Activated T-cell treated with anti-CD3 and anti-CD28 coated beads for 48 hours (primary cell): Measurements from ENCODE around the gene ATG9B.
"Not testable (repeated sequence)": the region's sequence is repeated elsewhere in the genome, so short reads cannot be mapped to it uniquely, and the experiment has no call there.

Experiments
- DNase-seq: peaks from one replicate; pipeline ENCODE4 v3.0.0-alpha.2; 2020; ENCODE audit warnings: low read depth

ATG9B gene

GRCh38 chr7:151057989-151058780 lies 33.9 kb upstream of the ATG9B start:
- DNase-seq: peak; percentile 92

- DNase-seq: no peak
Measured at GRCh38 chr7:151057506-151057988, 33.3 kb upstream of the ATG9B start, which contains the start of gene CDK5. Gene CDK5, minus strand, starts transcription at chr7:151057897. Its CDS starts 49 bp downstream, at chr7:151057848.

GRCh38 chr7:151056666-151057505 lies 32.6 kb upstream of the ATG9B start:
- no peak for DNase-seq

- DNase-seq: no peak
Measured at GRCh38 chr7:151056283-151056665, 32.0 kb upstream of the ATG9B start.

GRCh38 chr7:151053751-151054150 lies 29.5 kb upstream of the ATG9B start:
- no peak for DNase-seq

- no peak for DNase-seq
Measured at GRCh38 chr7:151053096-151053495, 28.8 kb upstream of the ATG9B start.

- DNase-seq: peak; percentile 45
Measured at GRCh38 chr7:151051108-151051507, 26.8 kb upstream of the ATG9B start.

- no peak for DNase-seq
Measured at GRCh38 chr7:151048911-151049463, 24.7 kb upstream of the ATG9B start.

- no peak for DNase-seq
Measured at GRCh38 chr7:151047976-151048815, 23.9 kb upstream of the ATG9B start, which contains the start of gene ASIC3. Gene ASIC3, plus strand, starts transcription at chr7:151048531. Its CDS starts 355 bp downstream, at chr7:151048886.

GRCh38 chr7:151046603-151047573 lies 22.6 kb upstream of the ATG9B start:
- DNase-seq: no peak

GRCh38 chr7:151045967-151046366 lies 21.7 kb upstream of the ATG9B start:
- DNase-seq: no peak

GRCh38 chr7:151045262-151045661 lies 21.0 kb upstream of the ATG9B start:
- DNase-seq: no peak

GRCh38 chr7:151043959-151044358 lies 19.7 kb upstream of the ATG9B start:
- no peak for DNase-seq

GRCh38 chr7:151043449-151043848 lies 19.2 kb upstream of the ATG9B start:
- DNase-seq: not testable (repeated sequence)

- DNase-seq: no peak
Measured at GRCh38 chr7:151040616-151041375, 16.5 kb upstream of the ATG9B start.

GRCh38 chr7:151039850-151040548 lies 15.7 kb upstream of the ATG9B start:
- no peak for DNase-seq

GRCh38 chr7:151038951-151039849 lies 14.9 kb upstream of the ATG9B start:
- DNase-seq: peak; percentile 78

- DNase-seq: no peak
Measured at GRCh38 chr7:151035902-151036301, 11.6 kb upstream of the ATG9B start.
